ENCODE measurements around the gene EPHB4. TPM values are rescaled to one million over a fixed set of nuclear protein-coding genes. Genes with fewer than 3 reads are reported as not detected.

Gene EPHB4
- total and polyA plus RNA-seq, 2 experiments from 2014 or later: 23.3 to 164 TPM

GRCh38 chr7:100794741-100795140 is 32.6 kb downstream of the EPHB4 start:
- Histone ChIP-seq H3F3A (replicated peaks; ENCODE audit: low read depth) (no peaks in the 10 kb centered on the region), H4K20me1 (replicated peaks; ENCODE audit: insufficient read depth) (no peaks in the 10 kb centered on the region), H3K4me1 (ENCODE audit: insufficient read depth) (peaks cover 13% of the 10 kb centered on the region), H3K9me2 (ENCODE audit: insufficient read depth) (no peaks in the 10 kb centered on the region), H3K79me2 (replicated peaks; ENCODE audit: insufficient read depth) (no peaks in the 10 kb centered on the region), H3K36me3 (ENCODE audit: insufficient read depth) (no peaks in the 10 kb centered on the region), H3K4me3 (no peak overlapping the region), H3K27ac (ENCODE audit: low read depth) (no peak overlapping the region), H3K4me2 (peak overlapping the region; percentile 27; the same call in 1 of the 2 replicates), H2AFZ (no peak overlapping the region), H3K27me3 (ENCODE audit: insufficient read depth) (no peaks in the 10 kb centered on the region)
- H3K4me1 Mint-ChIP-seq: peaks cover 7% of the 10 kb centered on the region
- H3K36me3 Mint-ChIP-seq (ENCODE audit: low read depth): no peaks in the 10 kb centered on the region; the same call in 2 of the 3 replicates
- H3K9me3 Mint-ChIP-seq: no peaks in the 10 kb centered on the region
- 0 out of 3 replicates have a peak, but pooled peaks have one; percentile 4 for ATAC-seq
- TF ChIP-seq ZNF114 (CRISPR knock-in tag; IDR thresholded peaks at IDR 0.05) (no peak), REST (IDR thresholded peaks at IDR 0.05; ENCODE audit: unreplicated experiment) (no peak), CTCF (conservative IDR thresholded peaks at IDR 0.05; ENCODE audit: low read depth in 2 of 2) (no peak), EZH2 (IDR thresholded peaks at IDR 0.05; ENCODE audit: low read depth, unreplicated experiment) (no peak), JUNB (IDR thresholded peaks at IDR 0.05; ENCODE audit: unreplicated experiment) (no peak), EZH2phosphoT487 (IDR thresholded peaks at IDR 0.05; ENCODE audit: unreplicated experiment) (no peak), STAT1 (IDR thresholded peaks at IDR 0.05; ENCODE audit: unreplicated experiment) (no peak), ZNF462 (CRISPR knock-in tag; IDR thresholded peaks at IDR 0.05) (no peak), ZNF331 (CRISPR knock-in tag; IDR thresholded peaks at IDR 0.05; ENCODE audit: low read depth) (no peak), POLR2AphosphoS5 (IDR thresholded peaks at IDR 0.05; ENCODE audit: low read depth) (no peak), CREB1 (CRISPR knock-in tag; IDR thresholded peaks at IDR 0.05; ENCODE audit: low read depth) (no peak), NANOG (IDR thresholded peaks at IDR 0.05; ENCODE audit: borderline replicate concordance) (no peak)
- TF ChIP-seq, protein P1, sequence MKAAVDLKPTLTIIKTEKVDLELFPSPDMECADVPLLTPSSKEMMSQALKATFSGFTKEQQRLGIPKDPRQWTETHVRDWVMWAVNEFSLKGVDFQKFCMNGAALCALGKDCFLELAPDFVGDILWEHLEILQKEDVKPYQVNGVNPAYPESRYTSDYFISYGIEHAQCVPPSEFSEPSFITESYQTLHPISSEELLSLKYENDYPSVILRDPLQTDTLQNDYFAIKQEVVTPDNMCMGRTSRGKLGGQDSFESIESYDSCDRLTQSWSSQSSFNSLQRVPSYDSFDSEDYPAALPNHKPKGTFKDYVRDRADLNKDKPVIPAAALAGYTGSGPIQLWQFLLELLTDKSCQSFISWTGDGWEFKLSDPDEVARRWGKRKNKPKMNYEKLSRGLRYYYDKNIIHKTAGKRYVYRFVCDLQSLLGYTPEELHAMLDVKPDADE (IDR thresholded peaks at IDR 0.05): no peak
- no peak overlapping the region for H3K4me3 Mint-ChIP-seq
- DNase-seq (ENCODE audit: low spot score): no peak
- H3K27ac Mint-ChIP-seq: no peak overlapping the region
- H3K27me3 Mint-ChIP-seq (ENCODE audit: insufficient read depth, low read depth, poor library complexity): peaks cover 16% of the 10 kb centered on the region

Measured in GM23338 (cell line).